Caco-2 (cell line): ENCODE results near the gene GGT5. TPM values are rescaled to one million over a fixed set of nuclear protein-coding genes. Genes with fewer than 3 reads are reported as not detected.

Experiments
- BruUV-seq: library from RNA; stranded (reverse); fragments of 400-500 nt; replicated peaks from 2 replicates; lab custom pipeline; 2021; lab: Mats Ljungman, UMichigan
- CTCF ChIA-PET: fragments of 300-600 bp; sonication (Branson Sonifier 250); formaldehyde crosslinking; loops from one replicate; lab custom pipeline; 2022; ENCODE audit warnings: antibody characterized with exemption; lab: Charles Lee
- POLR2A ChIA-PET: fragments of 300-600 bp; sonication (Branson Sonifier 250); formaldehyde crosslinking; loops from one replicate; lab custom pipeline; 2022; ENCODE audit warnings: antibody characterized with exemption; lab: Charles Lee
- DNase-seq, 2 experiments: peaks; one replicate each; pipeline versions ENCODE4 v3.0.0 to v3.0.0-alpha.2; 2020 to 2022
- H3K27me3 ChIP-seq: replicated peaks from 2 replicates; pipeline ENCODE4 v1.6.0; 2011; ENCODE audit warnings: low read length; ENCODE audit not compliant: control insufficient read depth, insufficient read depth
- H3K36me3 ChIP-seq: 2 replicates; pipeline ENCODE4 v1.5.1; 2011; ENCODE audit warnings: low read length; ENCODE audit not compliant: control insufficient read depth, insufficient read depth
- H3K4me1 ChIP-seq: fragments of 250-450 bp; sonication (Bioruptor Pico); 2 replicates; pipeline ENCODE4 v1.5.1; 2020; ENCODE audit warnings: mild to moderate bottlenecking
- H3K4me3 ChIP-seq: 2 replicates; pipeline ENCODE4 v1.5.1; 2011; ENCODE audit warnings: low read depth, mild to moderate bottlenecking, control low read depth, low read length
- H3K9me3 ChIP-seq: fragments of 250-450 bp; sonication (Bioruptor Pico); 2 replicates; pipeline ENCODE4 v1.5.1; 2020; ENCODE audit warnings: mild to moderate bottlenecking, moderate library complexity
- H3K27ac Mint-ChIP-seq: one replicate; pipeline ENCODE4 v1.8.0; 2022; ENCODE audit warnings: mixed read lengths; ENCODE audit not compliant: unreplicated experiment
- H3K27me3 Mint-ChIP-seq: one replicate; pipeline ENCODE4 v1.8.0; 2022; ENCODE audit warnings: mixed read lengths; ENCODE audit not compliant: insufficient read depth, unreplicated experiment
- H3K36me3 Mint-ChIP-seq: one replicate; pipeline ENCODE4 v1.8.0; 2022; ENCODE audit warnings: mild to moderate bottlenecking, mixed read lengths; ENCODE audit not compliant: insufficient read depth, unreplicated experiment
- H3K4me1 Mint-ChIP-seq: one replicate; pipeline ENCODE4 v1.8.0; 2022; ENCODE audit warnings: low read depth, mixed read lengths; ENCODE audit not compliant: unreplicated experiment
- H3K4me3 Mint-ChIP-seq: one replicate; pipeline ENCODE4 v1.8.0; 2022; ENCODE audit warnings: mild to moderate bottlenecking, moderate library complexity, mixed read lengths; ENCODE audit not compliant: unreplicated experiment
- H3K9me3 Mint-ChIP-seq: one replicate; pipeline ENCODE4 v1.8.0; 2022; ENCODE audit warnings: mixed read lengths; ENCODE audit not compliant: unreplicated experiment
- intact Hi-C: fragments of 100-400 bp; cut with micrococcal nuclease; formaldehyde crosslinking; loops from one replicate; pipeline ENCODE4 v1.10.0; 2022; ENCODE audit not compliant: unreplicated experiment
- total RNA-seq: library from RNA; stranded (reverse); gene quantifications from 2 replicates; pipeline ENCODE4 v1.2.3, GENCODE V29; 2022
- TF ChIP-seq, protein P1 (sequence below), 2 experiments: fragments of 200-600 bp in 1 of 2; IDR thresholded peaks; 1 replicate in 1 of 2; 2 replicates in 1 of 2; pipeline versions ENCODE4 v1.5.1 to v1.8.0; 2011 to 2022; ENCODE audit warnings: antibody characterized with exemption in 1 of 2, control low read depth in 1 of 2, inconsistent platforms in 1 of 2, low read depth in 1 of 2, low read length in 1 of 2, mild to moderate bottlenecking in 1 of 2, moderate library complexity in 1 of 2; ENCODE audit not compliant: insufficient read depth in 1 of 2, severe bottlenecking in 1 of 2, unreplicated experiment in 1 of 2

GGT5 gene
- total RNA-seq, 1 experiment from 2014 or later, result 0.66 TPM

DNA sequence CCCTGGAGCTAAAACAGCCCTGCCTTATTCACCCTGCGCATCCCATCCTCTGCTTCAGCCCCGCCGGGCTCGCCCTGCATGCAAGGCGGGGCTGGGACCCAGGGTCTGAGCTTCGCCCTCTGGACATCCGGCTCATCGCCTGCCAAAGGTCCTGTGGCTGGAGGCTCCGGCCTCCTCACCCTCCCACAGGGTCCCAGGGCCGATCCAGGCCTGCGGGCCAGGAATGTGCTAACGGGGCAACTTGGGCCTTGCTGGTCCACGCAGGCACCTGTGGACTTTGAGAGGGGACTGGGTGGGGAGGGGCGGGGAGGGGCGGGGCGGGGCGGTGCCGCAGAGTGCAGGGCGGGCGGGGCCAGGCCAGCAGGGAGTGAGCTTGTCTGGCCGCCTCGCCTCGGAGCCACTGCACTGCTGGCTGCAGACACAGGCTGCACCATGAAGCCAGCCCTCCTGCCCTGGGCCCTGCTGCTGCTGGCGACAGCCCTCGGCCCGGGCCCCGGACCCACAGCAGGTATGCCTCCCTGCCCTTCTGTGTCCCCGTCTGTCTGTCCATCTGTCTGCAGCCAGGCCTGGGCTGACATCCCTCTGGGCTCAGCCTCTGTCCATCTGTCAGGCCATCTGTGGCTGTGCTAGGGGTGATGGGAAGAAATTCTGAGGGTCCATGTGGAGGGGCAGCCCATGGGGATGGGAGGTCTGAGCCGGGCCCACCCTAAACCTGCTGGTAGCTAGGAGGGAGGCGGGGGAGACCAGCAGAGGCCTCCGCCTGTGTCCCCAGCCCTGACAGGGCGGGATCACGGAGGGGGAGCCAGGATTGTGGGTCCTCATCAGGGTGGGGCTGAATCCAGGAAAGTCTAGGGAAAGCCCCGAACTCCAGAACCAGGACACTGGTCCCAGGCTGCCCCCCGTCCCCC lies 63.5 kb downstream of the GGT5 start, which contains the start of gene SUSD2:
Gene SUSD2, plus strand, starts transcription at position 400 of the 908 bp plus-strand sequence. Its CDS starts 33 bp downstream, at position 433.
- no peaks in the 10 kb centered on the region for H3K36me3 Mint-ChIP-seq
- peak within 1 kb of the TSS; percentile 48 for H3K27ac Mint-ChIP-seq
- Histone ChIP-seq H3K4me3 (0 out of 2 replicates have a peak within 1 kb of the TSS, but pooled peaks have one; percentile 11), H3K27me3 (no peaks in the 10 kb centered on the region), H3K36me3 (no peaks in the 10 kb centered on the region; the same call in none of the 2 replicates), H3K9me3 (no peaks in the 10 kb centered on the region), H3K4me1 (peaks cover 16% of the 10 kb centered on the region)
- intact Hi-C loops, result no loop called here
- POLR2A ChIA-PET, result no interaction called here
- no peaks in the 10 kb centered on the region for H3K27me3 Mint-ChIP-seq
- no peaks in the 10 kb centered on the region for H3K9me3 Mint-ChIP-seq
- no TSS peak for BruUV-seq
- no peak within 1 kb of the TSS for H3K4me3 Mint-ChIP-seq
- no peaks in the 10 kb centered on the region for H3K4me1 Mint-ChIP-seq
- DNase-seq, result peak; percentile 62 to 82
- TF ChIP-seq, protein P1, sequence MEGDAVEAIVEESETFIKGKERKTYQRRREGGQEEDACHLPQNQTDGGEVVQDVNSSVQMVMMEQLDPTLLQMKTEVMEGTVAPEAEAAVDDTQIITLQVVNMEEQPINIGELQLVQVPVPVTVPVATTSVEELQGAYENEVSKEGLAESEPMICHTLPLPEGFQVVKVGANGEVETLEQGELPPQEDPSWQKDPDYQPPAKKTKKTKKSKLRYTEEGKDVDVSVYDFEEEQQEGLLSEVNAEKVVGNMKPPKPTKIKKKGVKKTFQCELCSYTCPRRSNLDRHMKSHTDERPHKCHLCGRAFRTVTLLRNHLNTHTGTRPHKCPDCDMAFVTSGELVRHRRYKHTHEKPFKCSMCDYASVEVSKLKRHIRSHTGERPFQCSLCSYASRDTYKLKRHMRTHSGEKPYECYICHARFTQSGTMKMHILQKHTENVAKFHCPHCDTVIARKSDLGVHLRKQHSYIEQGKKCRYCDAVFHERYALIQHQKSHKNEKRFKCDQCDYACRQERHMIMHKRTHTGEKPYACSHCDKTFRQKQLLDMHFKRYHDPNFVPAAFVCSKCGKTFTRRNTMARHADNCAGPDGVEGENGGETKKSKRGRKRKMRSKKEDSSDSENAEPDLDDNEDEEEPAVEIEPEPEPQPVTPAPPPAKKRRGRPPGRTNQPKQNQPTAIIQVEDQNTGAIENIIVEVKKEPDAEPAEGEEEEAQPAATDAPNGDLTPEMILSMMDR (IDR thresholded peaks at IDR 0.05; ENCODE audit: insufficient read depth in 1 of 2, low read depth in 1 of 2, low read length in 1 of 2, severe bottlenecking in 1 of 2, unreplicated experiment in 1 of 2), result no peak
- CTCF ChIA-PET, result interaction anchor here (0.6 to 1.2 kb wide), 6 partner anchors 8 to 66 kb away, joined by 3 to 7 read pairs (median 4); no protein-coding TSS in a partner anchor

DNA sequence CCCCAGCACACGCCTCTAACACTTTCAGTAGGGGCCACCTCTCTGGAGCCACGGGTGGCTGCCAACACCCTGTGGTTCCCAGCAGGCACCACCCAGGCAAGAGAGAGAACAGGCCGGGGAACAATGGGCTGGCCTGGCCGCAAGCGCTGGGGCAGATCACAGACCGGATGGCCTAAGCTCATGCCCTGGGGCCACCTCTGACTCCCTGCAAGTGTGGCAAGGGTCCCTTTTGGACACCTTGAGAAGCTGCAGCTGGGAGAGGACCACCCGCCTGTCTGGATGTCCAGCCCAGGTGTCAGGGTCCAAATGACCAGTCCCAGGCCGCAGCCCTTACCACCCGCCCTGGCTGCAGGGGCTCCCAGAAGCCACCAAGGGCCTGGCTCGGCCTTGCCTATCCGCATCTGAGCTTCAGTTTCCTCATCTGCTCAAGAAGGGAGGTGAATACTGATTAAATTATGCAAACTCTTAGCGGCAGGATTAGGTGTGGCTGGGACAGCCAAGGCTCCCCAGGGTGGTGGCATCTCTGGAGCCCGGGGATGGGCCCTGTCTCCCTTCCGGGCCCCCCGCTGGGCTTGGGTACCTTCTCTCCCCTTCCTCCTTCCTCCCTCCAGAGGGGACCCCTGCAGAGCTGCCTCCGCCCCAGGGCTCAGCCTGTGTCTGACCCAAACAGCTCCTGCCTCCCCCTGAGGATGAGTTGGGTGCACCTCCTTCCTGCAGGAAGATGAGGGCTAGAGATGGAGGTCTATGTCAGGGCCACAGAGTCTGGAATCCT lies 64.4 kb downstream of the GGT5 start:
- DNase-seq, result no peak
- Mint-ChIP-seq H3K4me1 (no peaks in the 10 kb centered on the region), H3K4me3 (no peak overlapping the region), H3K9me3 (no peaks in the 10 kb centered on the region), H3K27ac (peak overlapping the region; percentile 48), H3K36me3 (no peaks in the 10 kb centered on the region), H3K27me3 (no peaks in the 10 kb centered on the region)
- H3K9me3 ChIP-seq, result no peaks in the 10 kb centered on the region
- H3K36me3 ChIP-seq, result no peaks in the 10 kb centered on the region; the same call in none of the 2 replicates
- no peaks in the 10 kb centered on the region for H3K27me3 ChIP-seq
- H3K4me1 ChIP-seq, result peaks cover 16% of the 10 kb centered on the region
- TF ChIP-seq, protein P1 (IDR thresholded peaks at IDR 0.05; ENCODE audit: insufficient read depth in 1 of 2, low read depth in 1 of 2, low read length in 1 of 2, severe bottlenecking in 1 of 2, unreplicated experiment in 1 of 2), result no peak
- POLR2A ChIA-PET, result no interaction called here
- no TSS peak for BruUV-seq
- intact Hi-C loops, result no loop called here
- H3K4me3 ChIP-seq, result no peak overlapping the region
- CTCF ChIA-PET, result interaction anchor here (0.6 to 1.2 kb wide), 4 partner anchors 9 to 118 kb away, joined by 4 to 8 read pairs (median 6); no protein-coding TSS in a partner anchor
